Measurements from ENCODE around the gene MCC.

DNA sequence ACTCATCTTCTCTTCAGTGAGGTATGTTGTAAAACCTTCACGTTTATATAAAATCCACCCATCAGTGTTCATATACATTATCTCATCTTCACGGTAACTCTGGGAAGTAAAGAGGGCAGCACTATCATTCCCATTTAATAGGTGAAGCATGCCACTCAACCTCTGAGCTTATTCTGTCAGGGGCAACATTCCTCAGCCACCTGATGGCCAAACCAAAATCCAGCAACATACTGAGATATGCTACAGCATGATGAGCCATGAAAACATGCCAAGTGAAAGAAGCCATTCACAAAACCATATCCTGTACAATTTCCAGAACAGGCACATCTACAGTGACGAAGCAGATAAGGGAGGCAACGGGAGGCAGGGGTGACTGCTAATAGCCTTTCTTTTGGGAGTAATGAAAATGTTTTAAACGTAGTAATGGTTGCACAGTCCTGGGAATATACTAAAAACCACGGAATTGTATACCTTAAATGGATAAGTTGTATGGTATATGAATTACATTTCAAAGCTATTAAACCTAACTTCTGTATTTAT lies 220.8 kb downstream of the MCC start:
- TF ChIP-seq NFRKB (IDR thresholded peaks at IDR 0.05), result no peak
- no peak for TF ChIP-seq FOXM1 (IDR thresholded peaks at IDR 0.05; ENCODE audit: borderline replicate concordance)
- no peak for TF ChIP-seq ARNT (IDR thresholded peaks at IDR 0.05)
- TF ChIP-seq ELF4 (IDR thresholded peaks at IDR 0.05), result no peak
- no peak for TF ChIP-seq BHLHE40 (IDR thresholded peaks at IDR 0.05; ENCODE audit: borderline replicate concordance)
